NCI-H2171 (cell line): ENCODE results near the gene TOMM34.

Experiments used
- DNase-seq: peaks from one replicate; lab custom pipeline; 2025; lab: John Stamatoyannopoulos, UW

The TOMM34 gene

GRCh38 chr20:44962483-44962882, 2.3 kb upstream of the TOMM34 start:
- DNase-seq, result no peak

GRCh38 chr20:44961870-44962267, 1.7 kb upstream of the TOMM34 start:
- DNase-seq, result no peak

- no peak for DNase-seq
Observed at GRCh38 chr20:44961011-44961869, 1.0 kb upstream of the TOMM34 start.

- no peak for DNase-seq
Observed at GRCh38 chr20:44959638-44960102, 527 bp downstream of the TOMM34 start.

- DNase-seq, result no peak
Observed at GRCh38 chr20:44959082-44959637, 1.0 kb downstream of the TOMM34 start.

GRCh38 chr20:44958276-44958675, 1.9 kb downstream of the TOMM34 start:
- no peak for DNase-seq

- DNase-seq, result no peak
Observed at GRCh38 chr20:44956410-44956809, 3.8 kb downstream of the TOMM34 start.

GRCh38 chr20:44955270-44955669, 4.9 kb downstream of the TOMM34 start:
- no peak for DNase-seq

GRCh38 chr20:44954211-44954610, 6.0 kb downstream of the TOMM34 start:
- DNase-seq, result no peak

GRCh38 chr20:44952731-44953130, 7.5 kb downstream of the TOMM34 start:
- DNase-seq, result no peak

- no peak for DNase-seq
Observed at GRCh38 chr20:44950368-44950767, 9.8 kb downstream of the TOMM34 start.

GRCh38 chr20:44948513-44948912, 11.7 kb downstream of the TOMM34 start:
- DNase-seq, result no peak

GRCh38 chr20:44948107-44948506, 12.1 kb downstream of the TOMM34 start:
- no peak for DNase-seq

GRCh38 chr20:44946271-44946852, 13.8 kb downstream of the TOMM34 start:
- DNase-seq, result no peak

- no peak for DNase-seq
Observed at GRCh38 chr20:44945261-44945660, 14.9 kb downstream of the TOMM34 start.

GRCh38 chr20:44943828-44944227, 16.4 kb downstream of the TOMM34 start:
- no peak for DNase-seq

GRCh38 chr20:44942264-44942973, 17.8 kb downstream of the TOMM34 start:
- DNase-seq, result no peak

- DNase-seq, result no peak
Observed at GRCh38 chr20:44941120-44941691, 19.0 kb downstream of the TOMM34 start.

GRCh38 chr20:44938637-44939036, 21.6 kb downstream of the TOMM34 start:
- DNase-seq, result no peak

- DNase-seq, result no peak
Observed at GRCh38 chr20:44936510-44936909, 23.7 kb downstream of the TOMM34 start.

GRCh38 chr20:44932916-44933315, 27.3 kb downstream of the TOMM34 start:
- no peak for DNase-seq

GRCh38 chr20:44931911-44932310, 28.3 kb downstream of the TOMM34 start:
- no peak for DNase-seq
